Measurements from ENCODE around the gene RHOG.
A peak's percentile ranks its signal among the peaks of the same experiment; 100 is the strongest.

The RHOG gene

DNA sequence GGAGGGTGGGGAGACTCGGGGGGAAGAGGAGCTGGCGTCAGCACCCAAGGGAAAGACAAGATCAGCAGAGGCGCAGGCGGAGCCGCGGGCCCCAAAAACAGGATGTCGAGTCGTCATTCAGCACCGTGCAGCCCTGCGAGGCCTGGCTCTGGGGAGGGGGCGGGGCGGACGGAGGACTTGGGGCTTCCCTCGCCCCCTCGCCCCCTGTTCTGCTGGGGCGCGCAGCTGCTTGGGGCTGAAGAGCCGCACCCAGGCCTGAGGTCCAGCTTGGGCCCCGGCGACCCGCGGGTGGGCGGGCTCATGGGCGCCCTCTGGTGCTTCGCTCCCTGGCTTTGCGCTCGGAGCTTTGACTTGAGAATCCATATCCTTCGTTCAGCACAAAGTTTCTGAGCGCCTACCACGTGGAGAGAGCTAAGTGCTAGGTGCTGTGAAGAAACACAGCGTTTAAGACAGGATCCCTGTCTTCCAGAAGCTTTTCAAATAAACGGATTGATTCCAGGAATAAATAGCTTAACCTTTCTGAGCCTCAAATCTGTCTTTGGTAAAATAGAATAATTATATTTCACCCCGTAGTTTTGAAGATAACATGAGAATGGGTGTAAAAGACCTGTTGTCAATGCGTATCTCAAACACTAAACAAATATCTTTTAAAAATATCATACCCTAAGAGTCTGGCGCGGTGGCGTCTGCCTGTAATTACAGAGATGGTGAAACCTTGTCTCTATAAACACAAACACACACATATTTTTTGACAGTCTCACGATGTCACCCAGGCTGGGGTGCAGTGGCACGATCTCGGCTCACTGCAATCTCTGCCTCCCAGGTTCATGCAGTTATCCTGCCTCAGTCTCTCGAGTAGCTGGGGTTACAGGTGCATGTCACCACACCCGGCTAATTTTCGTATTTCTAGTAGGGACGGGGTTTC, 929 bp upstream of the RHOG start:
- peak overlapping the region; percentile 49 for H3K4me3 ChIP-seq (ENCODE audit: low read depth, low read length)
- TF ChIP-seq, protein P1, sequence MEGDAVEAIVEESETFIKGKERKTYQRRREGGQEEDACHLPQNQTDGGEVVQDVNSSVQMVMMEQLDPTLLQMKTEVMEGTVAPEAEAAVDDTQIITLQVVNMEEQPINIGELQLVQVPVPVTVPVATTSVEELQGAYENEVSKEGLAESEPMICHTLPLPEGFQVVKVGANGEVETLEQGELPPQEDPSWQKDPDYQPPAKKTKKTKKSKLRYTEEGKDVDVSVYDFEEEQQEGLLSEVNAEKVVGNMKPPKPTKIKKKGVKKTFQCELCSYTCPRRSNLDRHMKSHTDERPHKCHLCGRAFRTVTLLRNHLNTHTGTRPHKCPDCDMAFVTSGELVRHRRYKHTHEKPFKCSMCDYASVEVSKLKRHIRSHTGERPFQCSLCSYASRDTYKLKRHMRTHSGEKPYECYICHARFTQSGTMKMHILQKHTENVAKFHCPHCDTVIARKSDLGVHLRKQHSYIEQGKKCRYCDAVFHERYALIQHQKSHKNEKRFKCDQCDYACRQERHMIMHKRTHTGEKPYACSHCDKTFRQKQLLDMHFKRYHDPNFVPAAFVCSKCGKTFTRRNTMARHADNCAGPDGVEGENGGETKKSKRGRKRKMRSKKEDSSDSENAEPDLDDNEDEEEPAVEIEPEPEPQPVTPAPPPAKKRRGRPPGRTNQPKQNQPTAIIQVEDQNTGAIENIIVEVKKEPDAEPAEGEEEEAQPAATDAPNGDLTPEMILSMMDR (IDR thresholded peaks at IDR 0.05; ENCODE audit: low read depth, low read length, missing control alignments): peak; percentile 80
- DNase-seq (ENCODE audit: low read depth): peak; percentile 69

DNA sequence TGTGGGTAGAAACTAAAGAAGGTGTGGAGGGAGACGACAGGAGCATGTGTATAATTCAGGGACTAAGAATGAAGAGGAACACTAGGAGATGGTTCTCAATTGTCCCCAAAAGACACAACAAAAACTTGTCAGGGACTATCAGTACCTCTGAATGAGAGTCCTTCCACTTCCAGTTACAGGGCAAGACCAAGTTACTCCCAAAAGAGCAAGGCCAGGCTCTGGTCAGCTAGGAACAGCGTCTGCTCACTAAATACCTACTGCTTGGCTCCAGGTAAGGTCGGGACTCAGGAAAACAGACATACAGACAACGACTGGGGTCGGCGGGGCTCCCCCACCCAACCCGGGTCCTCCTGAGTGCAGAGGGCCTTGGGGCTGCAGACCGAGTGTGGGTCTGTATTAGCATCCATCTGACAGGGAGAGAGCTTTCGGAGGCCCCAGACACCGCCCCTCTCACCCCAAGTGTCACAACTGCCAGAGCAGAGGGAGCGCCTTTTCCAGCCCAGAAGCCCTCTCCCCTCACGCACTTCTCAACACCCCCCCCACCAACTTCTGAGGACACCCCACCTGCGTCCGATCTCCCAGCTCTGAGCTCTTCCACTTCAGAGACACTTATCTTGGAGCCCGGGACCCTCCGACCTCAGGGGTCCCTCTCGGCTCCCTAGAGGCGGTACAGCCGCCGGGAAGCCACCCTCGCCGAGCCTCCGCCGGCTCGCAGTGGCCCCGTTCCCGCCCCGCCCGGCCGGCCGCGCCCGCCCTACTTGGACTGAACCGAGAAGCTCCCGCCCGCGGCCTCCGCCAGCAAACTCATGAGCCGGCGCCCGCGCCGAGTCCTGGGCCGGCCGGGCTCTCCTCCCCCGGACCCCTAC, 522 bp downstream of the RHOG start:
- DNase-seq (ENCODE audit: low read depth): no peak
- peak overlapping the region; percentile 74 for H3K4me3 ChIP-seq (ENCODE audit: low read depth, low read length)
- TF ChIP-seq, protein P1 (IDR thresholded peaks at IDR 0.05; ENCODE audit: low read depth, low read length, missing control alignments): no peak

DNA sequence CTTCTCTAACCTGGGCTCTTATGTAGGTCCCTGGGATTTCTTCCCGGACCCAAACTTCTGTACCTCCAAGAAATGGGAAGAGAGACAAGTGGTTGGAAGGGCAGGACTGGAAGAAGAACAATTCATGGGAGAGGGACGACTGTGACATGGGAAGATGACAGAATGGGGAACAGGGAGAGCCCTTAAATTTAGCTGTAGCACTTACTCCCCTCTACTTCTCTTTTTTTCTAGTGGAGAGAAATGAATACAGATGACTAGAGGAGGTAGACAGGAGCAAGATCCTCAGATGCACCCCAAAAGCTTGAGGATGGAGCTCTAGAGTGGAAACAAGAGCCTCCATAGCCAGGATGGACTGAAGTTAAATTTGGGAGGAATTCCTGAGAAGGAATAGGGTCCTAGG, 2.3 kb downstream of the RHOG start:
- no peak for DNase-seq (ENCODE audit: low read depth)
- H3K4me3 ChIP-seq (ENCODE audit: low read depth, low read length): peak overlapping the region; percentile 74
- TF ChIP-seq, protein P1 (IDR thresholded peaks at IDR 0.05; ENCODE audit: low read depth, low read length, missing control alignments): no peak

DNA sequence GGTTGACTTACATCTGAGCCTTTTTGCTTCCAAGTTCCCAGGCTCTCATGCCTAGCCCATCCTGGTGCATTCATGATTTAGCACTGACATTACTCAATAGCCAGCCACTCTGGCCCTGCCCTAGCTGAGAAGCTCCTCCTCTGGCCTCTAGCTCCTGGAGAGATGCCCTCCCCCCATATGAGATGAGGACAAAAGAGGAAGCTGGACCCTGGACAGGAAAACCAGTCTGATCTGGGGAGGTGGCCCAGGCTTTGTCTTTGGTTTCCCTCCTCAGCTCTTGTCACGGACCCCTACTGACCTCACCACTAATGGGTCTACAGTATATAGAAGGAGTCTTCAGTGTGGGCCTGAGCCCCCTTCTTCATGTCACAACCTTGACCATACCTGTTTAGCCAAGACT, 3.0 kb downstream of the RHOG start:
- TF ChIP-seq, protein P1 (IDR thresholded peaks at IDR 0.05; ENCODE audit: low read depth, low read length, missing control alignments): no peak
- peak overlapping the region; percentile 74 for H3K4me3 ChIP-seq (ENCODE audit: low read depth, low read length)

DNA sequence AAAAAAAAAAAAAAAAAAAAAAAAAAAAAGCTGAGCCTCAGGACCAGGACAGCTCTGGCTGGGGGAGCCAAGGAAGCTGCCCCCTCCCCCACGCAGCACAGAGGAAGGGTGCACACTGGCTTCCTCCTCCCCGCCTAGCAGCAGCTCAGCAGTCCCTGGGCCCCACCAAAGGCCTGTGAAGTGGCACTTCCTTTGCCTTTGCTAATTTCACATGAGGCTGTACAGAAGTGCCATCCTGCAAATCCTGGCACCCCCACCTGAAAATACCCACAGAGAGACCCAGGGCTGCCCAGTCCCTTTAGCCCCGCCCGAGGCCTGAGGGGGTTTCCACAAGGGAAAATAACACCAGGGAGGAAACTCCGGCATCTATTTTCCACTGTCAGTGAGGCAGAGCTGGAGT, 3.9 kb downstream of the RHOG start:
- H3K4me3 ChIP-seq (ENCODE audit: low read depth, low read length): peak overlapping the region; percentile 74
- TF ChIP-seq, protein P1 (IDR thresholded peaks at IDR 0.05; ENCODE audit: low read depth, low read length, missing control alignments): no peak
- DNase-seq (ENCODE audit: low read depth): no peak

More for the DNA sequence above, 3.0 kb downstream of the RHOG start:
- DNase-seq (ENCODE audit: low read depth): no peak

DNA sequence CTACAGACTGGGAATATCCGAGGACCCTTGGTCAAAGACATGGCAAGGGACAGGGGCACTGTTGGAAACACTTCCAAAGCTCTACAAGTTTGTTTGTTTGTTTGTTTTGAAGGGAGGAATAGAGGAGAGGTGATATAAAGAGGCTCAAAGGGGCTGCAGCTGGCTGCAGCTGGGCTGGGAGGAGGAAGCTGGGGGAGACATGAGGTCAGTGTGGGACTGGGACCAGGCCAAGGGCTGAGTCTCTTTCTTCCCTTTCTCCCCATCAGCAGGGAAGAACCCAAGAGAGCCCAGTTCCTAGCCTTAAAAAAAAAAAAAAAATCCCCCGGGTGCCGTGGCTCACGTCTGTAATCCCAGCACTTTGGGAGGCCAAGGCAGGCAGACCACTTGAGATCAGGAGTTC, 5.0 kb downstream of the RHOG start:
- TF ChIP-seq, protein P1 (IDR thresholded peaks at IDR 0.05; ENCODE audit: low read depth, low read length, missing control alignments): no peak
- no peak for DNase-seq (ENCODE audit: low read depth)
- H3K4me3 ChIP-seq (ENCODE audit: low read depth, low read length): no peak overlapping the region

Data from GM12864 (cell line).